Effector memory CD4-positive, alpha-beta T cell (primary cell): ENCODE measurements around the gene VGLL3.
"Not testable (repeated sequence)": the region's sequence is repeated elsewhere in the genome, so short reads cannot be mapped to it uniquely, and the experiment has no call there.

Experiments used
- DNase-seq, 3 donors: peaks; one replicate each; pipeline ENCODE4 v3.0.0-alpha.2; 2020
- H3K27ac ChIP-seq: 2 replicates; pipeline ENCODE4 v1.7.0; 2013; ENCODE audit warnings: mild to moderate bottlenecking, low read length, moderate library complexity; ENCODE audit not compliant: insufficient read depth, poor library complexity, severe bottlenecking
- H3K27me3 ChIP-seq: replicated peaks from 2 replicates; pipeline ENCODE4 v1.7.0; 2013; ENCODE audit warnings: mild to moderate bottlenecking, low read length; ENCODE audit not compliant: insufficient read depth, control insufficient read depth, poor library complexity, severe bottlenecking
- H3K36me3 ChIP-seq: 2 replicates; pipeline ENCODE4 v1.7.0; 2013; ENCODE audit warnings: mild to moderate bottlenecking, low read length, moderate library complexity; ENCODE audit not compliant: control insufficient read depth, insufficient read depth
- H3K4me1 ChIP-seq: 2 replicates; pipeline ENCODE4 v1.7.0; 2013; ENCODE audit warnings: low read length, mild to moderate bottlenecking; ENCODE audit not compliant: control insufficient read depth, insufficient read depth, poor library complexity, severe bottlenecking
- H3K4me3 ChIP-seq: 2 replicates; pipeline ENCODE4 v1.7.0; 2013; ENCODE audit warnings: low read length, low read depth, mild to moderate bottlenecking; ENCODE audit not compliant: insufficient read depth, poor library complexity, severe bottlenecking
- H3K9me3 ChIP-seq: 2 replicates; pipeline ENCODE4 v1.7.0; 2013; ENCODE audit warnings: mild to moderate bottlenecking, low read length, moderate library complexity; ENCODE audit not compliant: control insufficient read depth
- total RNA-seq, 3 donors: gene quantifications; one replicate each; lab custom pipeline; 2026; lab: John Stamatoyannopoulos, UW

The VGLL3 gene, protein sequence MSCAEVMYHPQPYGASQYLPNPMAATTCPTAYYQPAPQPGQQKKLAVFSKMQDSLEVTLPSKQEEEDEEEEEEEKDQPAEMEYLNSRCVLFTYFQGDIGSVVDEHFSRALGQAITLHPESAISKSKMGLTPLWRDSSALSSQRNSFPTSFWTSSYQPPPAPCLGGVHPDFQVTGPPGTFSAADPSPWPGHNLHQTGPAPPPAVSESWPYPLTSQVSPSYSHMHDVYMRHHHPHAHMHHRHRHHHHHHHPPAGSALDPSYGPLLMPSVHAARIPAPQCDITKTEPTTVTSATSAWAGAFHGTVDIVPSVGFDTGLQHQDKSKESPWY
- 0 reads per million in 3 donors for total RNA-seq

DNA sequence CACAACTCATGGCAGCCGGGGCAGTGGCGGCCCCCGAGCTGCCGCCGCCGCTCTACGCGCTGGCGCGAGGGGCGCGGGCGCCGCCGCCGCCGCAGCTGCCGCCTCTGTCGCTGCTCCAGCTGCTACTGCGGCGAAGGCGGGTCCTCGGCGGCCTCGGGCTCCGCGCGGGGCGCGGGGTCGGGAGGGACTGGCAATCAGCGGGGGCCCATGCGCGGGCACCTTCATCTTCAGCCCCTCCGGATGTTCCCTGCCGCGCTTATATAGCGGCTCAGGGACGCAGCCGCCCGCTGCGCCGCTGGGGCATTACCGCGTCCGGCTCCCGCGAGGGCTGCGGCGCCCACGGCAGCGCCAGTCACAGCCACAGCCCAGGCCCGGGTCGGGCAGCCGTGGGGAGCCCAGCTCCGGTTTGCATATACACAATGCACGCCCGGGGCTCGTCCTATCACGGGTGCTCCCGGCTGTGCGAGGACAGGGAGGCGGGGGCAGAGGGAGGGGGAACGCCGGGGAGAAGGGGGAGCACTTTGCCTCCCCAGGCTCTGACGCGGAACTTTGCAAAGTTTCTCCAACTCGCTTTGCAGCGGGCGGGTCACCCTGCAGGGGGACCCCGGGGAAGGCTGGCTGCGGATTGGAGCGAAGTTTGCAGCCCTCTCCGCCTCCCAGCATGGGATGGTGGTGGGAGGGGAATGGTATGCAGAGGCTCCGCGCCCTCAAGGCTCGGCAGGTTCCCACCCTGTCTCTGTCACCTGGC is at the start of gene VGLL3:
Gene VGLL3 (minus strand): TSS at position 416 of the 748 bp plus-strand sequence. CDS start 406 bp downstream, at position 10.
- Histone ChIP-seq H3K4me1 (peaks cover 3% of the 10 kb centered on the region), H3K27ac (no peak within 1 kb of the TSS), H3K36me3 (no peaks in the 10 kb centered on the region), H3K4me3 (no peak within 1 kb of the TSS), H3K9me3 (no peaks in the 10 kb centered on the region), H3K27me3 (no peaks in the 10 kb centered on the region)
- DNase-seq: no peak

DNA sequence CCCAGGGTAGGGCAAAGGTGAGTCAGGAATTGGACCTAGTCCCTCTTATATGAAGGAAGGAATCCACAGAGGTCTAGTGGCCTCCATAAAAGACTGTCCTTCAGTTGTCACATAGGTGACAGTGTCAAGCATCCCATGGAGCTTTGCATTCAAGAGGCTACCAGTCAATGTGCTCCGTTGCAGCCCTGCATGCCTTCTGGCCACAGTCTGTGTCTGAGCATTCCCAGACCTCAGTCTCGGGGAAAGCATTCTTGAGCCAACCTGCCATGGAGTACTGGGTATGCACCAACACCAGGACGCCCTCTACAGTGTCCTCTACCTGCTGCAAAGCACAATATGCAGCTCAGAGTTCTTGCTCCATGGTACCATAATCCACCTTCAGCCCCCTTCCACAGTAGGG is 46.7 kb upstream of the VGLL3 start:
- Histone ChIP-seq H3K27ac (no peak overlapping the region), H3K36me3 (no peaks in the 10 kb centered on the region), H3K4me1 (no peaks in the 10 kb centered on the region), H3K4me3 (no peak overlapping the region), H3K9me3 (no peaks in the 10 kb centered on the region), H3K27me3 (no peaks in the 10 kb centered on the region)
- DNase-seq: no peak

DNA sequence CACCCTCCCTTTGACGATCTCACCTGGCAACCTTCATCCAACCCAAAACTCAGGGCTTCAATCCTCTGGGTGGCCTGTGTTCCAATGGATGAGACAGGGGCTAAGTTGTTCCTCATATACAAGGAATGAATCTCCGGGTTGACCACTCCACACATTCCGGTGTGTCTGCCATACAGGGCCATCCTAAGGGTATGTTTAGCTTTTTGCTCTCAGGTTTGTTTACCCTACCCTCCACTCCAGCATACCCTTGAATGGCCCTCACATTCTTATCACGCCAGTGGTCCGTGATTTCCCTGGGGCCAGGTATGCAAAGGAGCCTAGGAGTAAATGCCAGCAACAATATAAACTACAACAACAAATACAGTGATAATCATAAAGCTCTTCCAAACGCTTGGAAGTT is 45.7 kb upstream of the VGLL3 start:
- Histone ChIP-seq H3K9me3 (no peaks in the 10 kb centered on the region), H3K4me3 (no peak overlapping the region), H3K27me3 (no peaks in the 10 kb centered on the region), H3K4me1 (no peaks in the 10 kb centered on the region), H3K36me3 (no peaks in the 10 kb centered on the region), H3K27ac (no peak overlapping the region)
- DNase-seq: no peak

DNA sequence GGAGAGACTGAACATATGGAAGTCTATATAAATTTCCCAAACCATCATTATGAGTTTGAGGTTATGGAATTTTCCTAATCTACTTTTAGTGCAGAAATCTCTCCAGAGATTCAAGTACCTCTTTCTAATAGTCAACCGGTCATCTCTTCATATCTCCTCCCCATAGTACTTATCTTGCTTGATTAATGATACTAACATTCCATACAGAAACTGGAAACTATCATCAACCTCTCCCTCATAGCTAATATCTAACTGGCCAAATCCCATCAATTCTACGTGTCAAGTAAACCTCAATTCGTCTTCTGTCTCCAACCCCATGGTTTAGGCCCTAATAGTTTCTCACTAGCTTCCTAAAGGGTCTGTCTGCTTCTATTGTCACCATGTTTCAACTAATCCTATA is 44.4 kb upstream of the VGLL3 start:
- DNase-seq: no peak
- no peak overlapping the region for H3K4me3 ChIP-seq
- no peaks in the 10 kb centered on the region for H3K36me3 ChIP-seq
- H3K9me3 ChIP-seq: no peaks in the 10 kb centered on the region
- no peaks in the 10 kb centered on the region for H3K27me3 ChIP-seq
- no peak overlapping the region for H3K27ac ChIP-seq
- H3K4me1 ChIP-seq: no peaks in the 10 kb centered on the region

DNA sequence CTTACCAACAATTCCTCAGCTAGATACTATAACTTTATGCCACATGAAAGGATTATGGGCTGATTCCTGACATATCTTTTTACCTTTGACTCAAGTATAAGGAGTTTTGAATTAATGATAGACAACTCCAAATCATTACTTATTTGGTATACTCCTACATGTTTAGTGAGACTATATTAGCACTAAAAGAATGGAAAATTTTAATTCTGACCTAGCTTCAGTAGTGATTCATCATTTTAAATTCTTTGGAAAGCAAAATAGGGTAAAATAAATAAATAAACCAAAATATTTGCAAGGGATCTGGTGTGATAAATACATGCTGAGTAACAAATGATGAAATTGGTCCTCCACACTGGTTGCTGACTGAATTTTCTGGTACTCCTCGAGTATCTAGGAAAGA is 42.3 kb upstream of the VGLL3 start:
- Histone ChIP-seq H3K9me3 (no peaks in the 10 kb centered on the region), H3K36me3 (no peaks in the 10 kb centered on the region), H3K27me3 (no peaks in the 10 kb centered on the region), H3K4me1 (no peaks in the 10 kb centered on the region), H3K4me3 (no peak overlapping the region), H3K27ac (no peak overlapping the region)
- DNase-seq: no peak

DNA sequence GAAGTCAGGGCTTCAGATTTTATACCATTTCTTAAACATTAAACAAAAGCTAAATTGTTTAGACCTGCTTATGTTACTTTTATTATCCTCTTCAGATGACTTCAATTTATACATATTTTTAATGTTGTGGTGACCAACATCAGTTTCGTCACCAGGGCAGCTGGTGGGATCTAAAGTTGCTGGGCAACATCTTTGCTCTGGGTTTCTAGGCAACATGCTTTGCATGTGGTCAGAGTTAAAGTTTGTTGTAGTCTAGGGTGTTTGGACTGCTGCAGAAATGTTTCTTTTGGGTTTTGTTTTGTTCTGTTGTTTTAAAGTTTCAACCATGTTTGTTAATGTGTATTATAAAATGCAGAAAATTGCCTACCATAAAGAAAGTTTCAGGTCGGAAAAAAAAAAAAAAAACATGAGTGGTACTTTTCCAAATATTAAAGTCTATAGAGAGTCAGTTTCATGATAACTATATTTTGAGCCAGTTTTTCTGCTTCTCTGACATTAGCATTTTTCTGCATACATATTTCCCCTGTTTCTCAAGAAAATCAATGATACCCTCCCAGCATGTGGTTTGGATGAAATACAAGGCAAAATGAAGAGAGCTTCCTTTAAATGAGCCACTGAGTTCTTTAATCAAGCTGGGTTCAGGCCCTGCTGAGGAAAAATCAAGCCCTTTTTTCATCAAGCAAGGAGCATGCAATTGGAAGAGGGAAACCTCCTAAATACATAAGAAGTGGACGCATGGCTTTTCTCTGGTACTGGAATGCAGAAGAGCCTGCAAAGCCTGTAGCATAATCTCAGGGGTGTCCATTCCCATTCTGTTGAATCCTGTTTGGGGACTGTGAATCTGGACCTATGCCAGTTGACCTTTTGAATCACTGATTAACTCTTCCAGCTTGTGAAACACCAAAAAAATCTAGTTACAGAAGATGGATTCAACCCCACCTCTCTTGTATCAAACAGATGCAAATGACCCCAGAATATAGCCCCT is 35.0 kb upstream of the VGLL3 start:
- no peaks in the 10 kb centered on the region for H3K4me1 ChIP-seq
- H3K4me3 ChIP-seq: no peak overlapping the region
- H3K27me3 ChIP-seq: no peaks in the 10 kb centered on the region
- H3K27ac ChIP-seq: no peak overlapping the region
- no peaks in the 10 kb centered on the region for H3K36me3 ChIP-seq
- no peak for DNase-seq
- H3K9me3 ChIP-seq: no peaks in the 10 kb centered on the region

DNA sequence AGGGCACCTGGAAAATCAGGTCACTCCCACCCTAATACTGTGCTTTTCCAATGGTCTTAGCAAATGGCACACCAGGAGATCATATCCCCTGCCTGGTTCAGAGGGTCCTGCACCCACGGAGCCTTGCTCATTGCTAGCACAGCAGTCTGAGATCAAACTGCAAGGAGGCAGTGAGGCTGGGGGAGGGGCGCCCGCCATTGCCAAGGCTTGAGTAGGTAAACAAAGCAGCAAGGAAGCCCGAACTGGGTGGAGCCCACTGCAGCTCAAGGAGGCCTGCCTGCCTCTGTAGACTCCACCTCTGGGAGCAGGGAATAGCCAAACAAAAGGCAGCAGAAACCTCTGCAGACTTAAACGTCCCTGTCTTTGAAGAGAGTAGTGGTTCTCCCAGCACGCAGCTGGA is 26.4 kb upstream of the VGLL3 start:
- not testable (repeated sequence) for H3K27me3 ChIP-seq, H3K4me3 ChIP-seq, H3K27ac ChIP-seq, H3K9me3 ChIP-seq, H3K36me3 ChIP-seq, DNase-seq, H3K4me1 ChIP-seq

DNA sequence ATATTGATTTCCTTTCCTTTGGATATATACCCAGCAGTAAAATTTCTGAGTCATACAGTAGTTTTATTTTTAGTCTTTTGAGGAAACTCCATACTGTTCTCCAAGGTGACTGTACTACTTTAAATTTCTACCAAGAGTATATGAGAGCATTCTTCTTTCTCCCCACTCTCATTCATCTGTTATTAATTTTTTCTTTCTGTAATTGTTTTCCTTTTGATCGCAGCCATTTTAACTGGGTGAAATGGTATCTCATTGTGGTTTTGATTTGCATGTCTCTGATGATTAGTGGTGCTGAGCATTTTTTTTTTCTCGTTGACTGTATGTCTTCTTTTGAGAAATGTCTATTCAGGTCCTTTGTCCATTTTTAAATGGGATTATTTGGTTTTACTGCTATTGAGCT is 18.3 kb upstream of the VGLL3 start:
- DNase-seq: no peak
- Histone ChIP-seq H3K27ac (no peak overlapping the region), H3K9me3 (no peaks in the 10 kb centered on the region), H3K27me3 (no peaks in the 10 kb centered on the region), H3K36me3 (no peaks in the 10 kb centered on the region), H3K4me1 (no peaks in the 10 kb centered on the region), H3K4me3 (no peak overlapping the region)

DNA sequence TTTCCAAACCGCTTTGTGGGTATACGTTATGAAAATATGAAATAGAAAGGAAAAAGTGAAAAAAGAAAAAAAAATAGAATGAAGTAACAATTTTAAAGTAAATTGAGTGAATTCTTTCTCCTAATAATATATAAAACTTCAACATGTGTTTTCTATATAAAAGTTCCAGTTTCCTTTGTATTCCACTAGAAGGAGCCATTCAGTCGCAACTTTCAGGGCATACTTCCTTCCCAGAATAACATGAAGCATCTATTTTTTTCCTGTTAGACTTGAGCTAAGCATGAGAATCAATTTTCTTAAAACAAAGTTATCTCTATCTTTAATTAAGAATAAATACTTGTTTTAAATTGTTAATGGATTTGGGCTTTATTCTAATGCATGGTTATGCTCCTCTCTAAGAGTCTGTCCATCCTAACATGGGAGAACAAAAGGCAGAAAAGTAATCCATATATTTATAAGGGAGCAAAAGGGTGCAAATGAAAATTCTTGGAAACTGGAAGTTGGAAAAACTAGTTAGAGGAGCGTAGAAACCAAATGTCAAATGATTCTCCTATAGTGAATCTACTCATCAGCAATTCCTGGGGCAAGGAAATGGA is 16.0 kb upstream of the VGLL3 start:
- no peak for DNase-seq
- Histone ChIP-seq H3K4me1 (no peaks in the 10 kb centered on the region), H3K9me3 (no peaks in the 10 kb centered on the region), H3K27me3 (no peaks in the 10 kb centered on the region), H3K27ac (no peak overlapping the region), H3K36me3 (no peaks in the 10 kb centered on the region), H3K4me3 (no peak overlapping the region)
